Measurements from ENCODE around the gene MIER2. TPM values are rescaled to one million over a fixed set of nuclear protein-coding genes. Genes with fewer than 3 reads are reported as not detected.

The MIER2 gene
- total and polyA plus RNA-seq, 4 donors = 2.7 to 4.1 (median 3.7) TPM

- TF ChIP-seq, protein P1, sequence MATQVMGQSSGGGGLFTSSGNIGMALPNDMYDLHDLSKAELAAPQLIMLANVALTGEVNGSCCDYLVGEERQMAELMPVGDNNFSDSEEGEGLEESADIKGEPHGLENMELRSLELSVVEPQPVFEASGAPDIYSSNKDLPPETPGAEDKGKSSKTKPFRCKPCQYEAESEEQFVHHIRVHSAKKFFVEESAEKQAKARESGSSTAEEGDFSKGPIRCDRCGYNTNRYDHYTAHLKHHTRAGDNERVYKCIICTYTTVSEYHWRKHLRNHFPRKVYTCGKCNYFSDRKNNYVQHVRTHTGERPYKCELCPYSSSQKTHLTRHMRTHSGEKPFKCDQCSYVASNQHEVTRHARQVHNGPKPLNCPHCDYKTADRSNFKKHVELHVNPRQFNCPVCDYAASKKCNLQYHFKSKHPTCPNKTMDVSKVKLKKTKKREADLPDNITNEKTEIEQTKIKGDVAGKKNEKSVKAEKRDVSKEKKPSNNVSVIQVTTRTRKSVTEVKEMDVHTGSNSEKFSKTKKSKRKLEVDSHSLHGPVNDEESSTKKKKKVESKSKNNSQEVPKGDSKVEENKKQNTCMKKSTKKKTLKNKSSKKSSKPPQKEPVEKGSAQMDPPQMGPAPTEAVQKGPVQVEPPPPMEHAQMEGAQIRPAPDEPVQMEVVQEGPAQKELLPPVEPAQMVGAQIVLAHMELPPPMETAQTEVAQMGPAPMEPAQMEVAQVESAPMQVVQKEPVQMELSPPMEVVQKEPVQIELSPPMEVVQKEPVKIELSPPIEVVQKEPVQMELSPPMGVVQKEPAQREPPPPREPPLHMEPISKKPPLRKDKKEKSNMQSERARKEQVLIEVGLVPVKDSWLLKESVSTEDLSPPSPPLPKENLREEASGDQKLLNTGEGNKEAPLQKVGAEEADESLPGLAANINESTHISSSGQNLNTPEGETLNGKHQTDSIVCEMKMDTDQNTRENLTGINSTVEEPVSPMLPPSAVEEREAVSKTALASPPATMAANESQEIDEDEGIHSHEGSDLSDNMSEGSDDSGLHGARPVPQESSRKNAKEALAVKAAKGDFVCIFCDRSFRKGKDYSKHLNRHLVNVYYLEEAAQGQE (IDR thresholded peaks at IDR 0.05) = no peak
- TF ChIP-seq GABPA (IDR thresholded peaks at IDR 0.05 in 1 of 2, conservative IDR thresholded peaks at IDR 0.05 in 1 of 2) (no peak), JUND (IDR thresholded peaks at IDR 0.05) (no peak), FOXA2 (IDR thresholded peaks at IDR 0.05) (no peak), RXRA (IDR thresholded peaks at IDR 0.05) (no peak), RAD21 (IDR thresholded peaks at IDR 0.05) (no peak)
These were observed 9.5 kb downstream of the MIER2 start (continued) for GRCh38 chr19:335072-335471.

DNA sequence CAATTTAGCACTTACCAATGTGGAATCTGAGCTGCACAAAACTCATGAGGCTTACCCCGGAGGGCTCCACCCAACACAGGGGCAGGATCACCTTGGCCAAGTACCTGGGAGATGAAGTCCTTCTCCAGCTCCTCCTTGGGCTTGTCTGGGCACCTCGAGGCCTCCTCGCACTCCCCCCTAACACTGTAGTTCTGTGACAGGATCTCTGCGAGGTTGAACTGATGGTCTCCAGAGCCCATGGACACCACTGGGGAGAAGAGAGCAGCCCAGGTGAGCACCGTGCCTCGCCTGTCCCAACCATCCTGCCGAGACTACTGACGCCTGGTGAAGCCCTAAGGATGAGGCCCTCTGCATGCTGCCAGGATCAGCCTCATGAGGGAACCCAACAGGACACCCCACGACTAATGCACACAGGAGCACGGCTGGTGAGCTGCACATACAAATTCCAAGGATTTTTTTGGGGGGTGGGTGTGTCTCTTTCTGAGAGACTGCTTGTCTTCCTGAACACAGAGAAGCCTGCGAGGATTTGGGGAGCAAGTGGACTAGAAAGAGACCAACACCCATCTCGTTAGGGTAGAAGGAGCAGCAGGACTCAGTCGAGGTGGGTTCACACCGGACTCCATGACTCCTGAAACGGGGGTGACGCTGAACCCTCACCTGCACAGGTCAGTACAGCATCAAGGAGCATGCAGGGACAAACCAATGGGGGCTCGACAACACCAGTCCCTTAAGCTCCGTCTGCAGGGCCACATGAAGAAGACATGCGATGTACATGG, 10.1 kb downstream of the MIER2 start:
- no peak for DNase-seq (ENCODE audit: low spot score)
- Histone ChIP-seq H3K9ac (ENCODE audit: low read depth in 1 of 2, low read length in 2 of 2) (no peak overlapping the region), H3K36me3 (ENCODE audit: control insufficient read depth in 4 of 4, insufficient read depth in 3 of 4, low read depth in 1 of 4, low read length in 3 of 4) (peaks cover 2 to 10% (median 5%) of the 10 kb centered on the region in 4 donors), H3K4me1 (ENCODE audit: control insufficient read depth in 4 of 4, insufficient read depth in 4 of 4, low read length in 3 of 4) (no peaks in the 10 kb centered on the region), H3K4me3 (ENCODE audit: low read depth in 1 of 3, low read length in 3 of 3) (no peak overlapping the region), H3K27me3 (ENCODE audit: control insufficient read depth in 4 of 4, insufficient read depth in 4 of 4, low read length in 3 of 4) (no peaks in the 10 kb centered on the region), H3K27ac (ENCODE audit: low read depth in 1 of 2, low read length in 2 of 2) (no peak overlapping the region), H3K9me3 (ENCODE audit: control insufficient read depth in 4 of 4, low read length in 3 of 4) (peaks cover 0 to 3% (median 0%) of the 10 kb centered on the region in 4 donors)
- TF ChIP-seq, protein P1 (IDR thresholded peaks at IDR 0.05) = no peak
- TF ChIP-seq GABPA (IDR thresholded peaks at IDR 0.05 in 1 of 2, conservative IDR thresholded peaks at IDR 0.05 in 1 of 2) (no peak), SP1 (IDR thresholded peaks at IDR 0.05) (no peak), HNF4G (IDR thresholded peaks at IDR 0.05) (no peak), TAF1 (conservative IDR thresholded peaks at IDR 0.05) (no peak), HNF4A (conservative IDR thresholded peaks at IDR 0.05) (no peak), RAD21 (IDR thresholded peaks at IDR 0.05) (no peak), ATF3 (IDR thresholded peaks at IDR 0.05) (no peak), EGR1 (IDR thresholded peaks at IDR 0.05; ENCODE audit: low read depth in 2 of 2) (no peak), CTCF (IDR thresholded peaks at IDR 0.05; ENCODE audit: low read depth, low read length, missing input control) (no peak)
- 97% methylated on average over 19 of the region's 19 CpGs for WGBS

Measured in liver (tissue), 9 donors.